Measurements from ENCODE around the gene C1orf74.
"Not testable (repeated sequence)": the region's sequence is repeated elsewhere in the genome, so short reads cannot be mapped to it uniquely, and the experiment has no call there.

C1orf74 gene

GRCh38 chr1:209805875-209806760 is 21.8 kb upstream of the C1orf74 start, which contains the start of gene IRF6:
TSS of gene IRF6 (minus strand) at chr1:209806142. CDS start at chr1:209801413, 4,729 bp downstream.
- no peaks in the 10 kb centered on the region for H3K4me1 ChIP-seq (ENCODE audit: control insufficient read depth, insufficient read depth, low read length)
- 16 to 19% methylated on average over 46 of the region's 46 CpGs for WGBS, 2 experiments
- H3K9me3 ChIP-seq (ENCODE audit: control insufficient read depth, low read length): no peaks in the 10 kb centered on the region
- H3K27ac ChIP-seq (ENCODE audit: insufficient read depth, low read depth, low read length, poor library complexity, severe bottlenecking): no peak within 1 kb of the TSS
- H3K4me3 ChIP-seq (ENCODE audit: insufficient read depth, low read depth, low read length): peak within 1 kb of the TSS; percentile 39
- peaks cover 42% of the 10 kb centered on the region for H3K27me3 ChIP-seq (ENCODE audit: control insufficient read depth, insufficient read depth, low read length, poor library complexity, severe bottlenecking)
- H3K36me3 ChIP-seq (ENCODE audit: control insufficient read depth, insufficient read depth, low read length): no peaks in the 10 kb centered on the region

DNA sequence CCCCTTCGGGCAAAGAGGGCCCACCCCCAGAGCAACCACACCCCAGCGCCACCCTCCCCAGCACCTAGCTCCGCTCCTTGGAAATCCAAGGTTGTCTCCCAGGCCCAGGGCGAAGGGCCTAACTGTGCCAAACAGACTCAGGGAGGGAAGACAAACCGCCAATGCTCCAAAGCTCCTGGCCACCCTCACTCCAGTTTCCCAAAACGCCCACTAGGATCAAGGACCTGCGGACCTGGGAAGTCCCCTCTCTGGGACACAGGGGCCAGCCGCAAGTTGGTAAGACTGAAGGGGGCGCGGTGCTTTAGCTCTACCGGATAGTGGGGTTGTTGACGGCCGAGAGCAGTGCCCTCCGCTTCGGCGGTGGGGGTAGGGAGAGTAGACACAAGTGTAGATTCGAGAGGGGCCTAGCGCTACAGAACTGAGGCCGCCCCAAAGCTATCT is 21.0 kb upstream of the C1orf74 start:
- H3K9me3 ChIP-seq (ENCODE audit: control insufficient read depth, low read length): no peaks in the 10 kb centered on the region
- H3K4me1 ChIP-seq (ENCODE audit: control insufficient read depth, insufficient read depth, low read length): no peaks in the 10 kb centered on the region
- H3K4me3 ChIP-seq (ENCODE audit: insufficient read depth, low read depth, low read length): no peak overlapping the region
- 69 to 86% methylated on average over 18 to 19 of the region's 19 CpGs for WGBS, 2 experiments
- H3K27me3 ChIP-seq (ENCODE audit: control insufficient read depth, insufficient read depth, low read length, poor library complexity, severe bottlenecking): peaks cover 43% of the 10 kb centered on the region
- no peaks in the 10 kb centered on the region for H3K36me3 ChIP-seq (ENCODE audit: control insufficient read depth, insufficient read depth, low read length)
- no peak overlapping the region for H3K27ac ChIP-seq (ENCODE audit: insufficient read depth, low read depth, low read length, poor library complexity, severe bottlenecking)

DNA sequence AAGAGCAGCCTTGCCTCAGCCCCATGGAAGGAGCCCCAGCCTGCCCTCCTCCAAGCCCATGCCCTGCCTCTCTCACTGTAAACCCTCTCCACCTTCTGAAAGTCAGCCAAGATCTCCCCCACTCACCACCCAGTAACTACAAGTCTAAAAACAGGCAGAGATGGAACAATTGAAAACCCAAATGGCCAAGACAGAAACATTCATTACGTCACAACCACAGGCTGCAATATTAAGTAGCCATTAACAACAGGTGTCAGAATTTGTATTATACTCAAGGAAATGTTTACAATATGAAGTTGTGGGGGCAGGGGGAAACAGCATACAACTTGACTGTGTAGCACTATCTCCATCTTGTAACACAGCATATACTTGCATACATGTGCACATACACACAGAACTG is 19.2 kb upstream of the C1orf74 start:
- H3K27me3 ChIP-seq (ENCODE audit: control insufficient read depth, insufficient read depth, low read length, poor library complexity, severe bottlenecking): peaks cover 43% of the 10 kb centered on the region
- no peaks in the 10 kb centered on the region for H3K36me3 ChIP-seq (ENCODE audit: control insufficient read depth, insufficient read depth, low read length)
- no peaks in the 10 kb centered on the region for H3K4me1 ChIP-seq (ENCODE audit: control insufficient read depth, insufficient read depth, low read length)
- 90 to 100% methylated on average over 1 of the region's 1 CpG for WGBS, 2 experiments
- H3K4me3 ChIP-seq (ENCODE audit: insufficient read depth, low read depth, low read length): no peak overlapping the region
- no peak overlapping the region for H3K27ac ChIP-seq (ENCODE audit: insufficient read depth, low read depth, low read length, poor library complexity, severe bottlenecking)
- H3K9me3 ChIP-seq (ENCODE audit: control insufficient read depth, low read length): no peaks in the 10 kb centered on the region

DNA sequence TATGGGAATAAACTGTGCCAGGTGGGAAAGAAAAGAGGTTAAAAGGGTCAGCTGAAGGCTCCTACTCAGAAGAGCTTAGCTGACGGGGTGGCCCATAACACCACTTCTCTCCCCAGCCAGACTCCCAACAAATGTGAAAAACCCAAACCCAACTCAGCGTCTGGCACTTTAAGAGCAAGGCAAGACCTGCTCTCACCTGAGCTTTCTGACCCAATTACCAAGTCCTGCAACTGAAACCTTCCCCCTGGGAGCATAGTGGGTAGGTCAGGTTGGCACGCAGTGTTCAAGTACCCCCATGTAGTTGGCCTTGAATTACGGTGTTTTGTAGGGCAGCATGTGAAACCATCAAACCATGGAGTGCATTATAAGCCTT is 18.4 kb upstream of the C1orf74 start:
- Histone ChIP-seq H3K27ac (ENCODE audit: insufficient read depth, low read depth, low read length, poor library complexity, severe bottlenecking) (no peak overlapping the region), H3K36me3 (ENCODE audit: control insufficient read depth, insufficient read depth, low read length) (no peaks in the 10 kb centered on the region), H3K4me3 (ENCODE audit: insufficient read depth, low read depth, low read length) (no peak overlapping the region), H3K4me1 (ENCODE audit: control insufficient read depth, insufficient read depth, low read length) (no peaks in the 10 kb centered on the region), H3K27me3 (ENCODE audit: control insufficient read depth, insufficient read depth, low read length, poor library complexity, severe bottlenecking) (peaks cover 43% of the 10 kb centered on the region), H3K9me3 (ENCODE audit: control insufficient read depth, low read length) (no peaks in the 10 kb centered on the region)
- WGBS, 2 experiments: 86 to 90% methylated on average over 4 of the region's 4 CpGs

DNA sequence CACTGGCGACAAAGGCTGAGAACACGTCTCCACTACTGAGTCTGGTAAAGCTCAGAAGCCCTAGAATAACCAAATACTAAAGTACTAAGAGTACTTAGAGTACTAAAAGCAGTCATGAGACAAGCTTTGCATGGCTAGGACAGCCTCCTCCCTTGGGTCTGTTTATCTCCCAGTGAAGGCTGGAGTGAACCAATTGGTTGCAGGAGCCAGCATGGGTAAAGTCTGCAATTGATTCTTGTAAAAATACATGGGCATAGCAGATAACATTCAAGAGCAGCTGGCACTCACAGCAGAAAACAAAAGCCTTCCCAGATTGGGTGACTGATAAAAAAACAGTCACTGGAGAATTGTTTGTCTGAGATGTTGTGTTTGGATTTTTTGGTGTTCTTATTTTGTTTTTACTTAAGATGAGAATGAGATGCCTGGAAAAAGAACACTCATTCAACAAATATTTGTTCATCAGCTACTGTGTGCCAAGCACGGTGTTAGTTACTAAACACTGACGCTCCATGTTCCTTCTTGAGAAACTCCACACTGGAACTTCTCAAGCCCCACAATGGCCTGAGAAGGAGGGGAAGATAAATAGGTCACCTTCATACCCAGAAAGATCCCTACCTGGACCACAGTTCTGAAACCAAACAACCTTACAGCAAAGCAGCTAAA is 17.9 kb upstream of the C1orf74 start:
- Histone ChIP-seq H3K4me3 (ENCODE audit: insufficient read depth, low read depth, low read length) (no peak overlapping the region), H3K4me1 (ENCODE audit: control insufficient read depth, insufficient read depth, low read length) (no peaks in the 10 kb centered on the region), H3K27ac (ENCODE audit: insufficient read depth, low read depth, low read length, poor library complexity, severe bottlenecking) (no peak overlapping the region), H3K27me3 (ENCODE audit: control insufficient read depth, insufficient read depth, low read length, poor library complexity, severe bottlenecking) (peaks cover 43% of the 10 kb centered on the region), H3K9me3 (ENCODE audit: control insufficient read depth, low read length) (no peaks in the 10 kb centered on the region), H3K36me3 (ENCODE audit: control insufficient read depth, insufficient read depth, low read length) (no peaks in the 10 kb centered on the region)
- WGBS, 2 experiments: 78 to 92% methylated on average over 4 of the region's 4 CpGs

GRCh38 chr1:209800984-209801834 is 16.9 kb upstream of the C1orf74 start:
- Histone ChIP-seq H3K9me3 (ENCODE audit: control insufficient read depth, low read length) (no peaks in the 10 kb centered on the region), H3K36me3 (ENCODE audit: control insufficient read depth, insufficient read depth, low read length) (no peaks in the 10 kb centered on the region), H3K4me3 (ENCODE audit: insufficient read depth, low read depth, low read length) (no peak overlapping the region), H3K27ac (ENCODE audit: insufficient read depth, low read depth, low read length, poor library complexity, severe bottlenecking) (no peak overlapping the region), H3K4me1 (ENCODE audit: control insufficient read depth, insufficient read depth, low read length) (no peaks in the 10 kb centered on the region), H3K27me3 (ENCODE audit: control insufficient read depth, insufficient read depth, low read length, poor library complexity, severe bottlenecking) (peaks cover 43% of the 10 kb centered on the region)
- 88 to 93% methylated on average over 5 of the region's 5 CpGs for WGBS, 2 experiments

GRCh38 chr1:209797978-209798639 is 13.8 kb upstream of the C1orf74 start:
- no peak overlapping the region for H3K27ac ChIP-seq (ENCODE audit: insufficient read depth, low read depth, low read length, poor library complexity, severe bottlenecking)
- H3K4me3 ChIP-seq (ENCODE audit: insufficient read depth, low read depth, low read length): no peak overlapping the region
- peaks cover 23% of the 10 kb centered on the region for H3K27me3 ChIP-seq (ENCODE audit: control insufficient read depth, insufficient read depth, low read length, poor library complexity, severe bottlenecking)
- no peaks in the 10 kb centered on the region for H3K36me3 ChIP-seq (ENCODE audit: control insufficient read depth, insufficient read depth, low read length)
- H3K9me3 ChIP-seq (ENCODE audit: control insufficient read depth, low read length): no peaks in the 10 kb centered on the region
- 81 to 82% methylated on average over 9 of the region's 9 CpGs for WGBS, 2 experiments
- H3K4me1 ChIP-seq (ENCODE audit: control insufficient read depth, insufficient read depth, low read length): no peaks in the 10 kb centered on the region

- 81 to 92% methylated on average over 3 of the region's 3 CpGs for WGBS, 2 experiments
- not testable (repeated sequence) for H3K4me1 ChIP-seq (ENCODE audit: control insufficient read depth, insufficient read depth, low read length); H3K4me3 ChIP-seq (ENCODE audit: insufficient read depth, low read depth, low read length); H3K9me3 ChIP-seq (ENCODE audit: control insufficient read depth, low read length); H3K27ac ChIP-seq (ENCODE audit: insufficient read depth, low read depth, low read length, poor library complexity, severe bottlenecking); H3K36me3 ChIP-seq (ENCODE audit: control insufficient read depth, insufficient read depth, low read length)
- H3K27me3 ChIP-seq (ENCODE audit: control insufficient read depth, insufficient read depth, low read length, poor library complexity, severe bottlenecking): peaks cover 53% of the 10 kb centered on the region
These were observed 9.4 kb upstream of the C1orf74 start for GRCh38 chr1:209793711-209794110.

DNA sequence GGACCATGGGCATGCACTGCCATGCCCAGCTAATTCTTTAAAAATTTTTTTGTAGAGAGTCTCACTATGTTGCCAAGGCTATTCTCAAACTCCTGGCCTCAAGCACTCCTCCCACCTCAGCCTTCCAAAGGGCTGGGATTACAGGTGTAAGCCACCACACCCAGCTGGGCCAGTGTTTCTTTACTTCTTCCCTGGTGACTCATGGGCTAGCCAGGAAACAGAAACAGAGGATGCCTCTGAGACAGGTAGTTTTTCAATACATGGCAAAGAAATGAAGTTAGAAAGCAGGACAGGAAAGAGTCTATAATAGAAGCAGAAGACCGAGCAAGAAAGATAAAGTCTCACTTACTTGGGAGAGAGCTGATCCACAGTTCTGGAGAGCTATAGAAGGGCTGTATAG is 7.6 kb upstream of the C1orf74 start:
- no peaks in the 10 kb centered on the region for H3K4me1 ChIP-seq (ENCODE audit: control insufficient read depth, insufficient read depth, low read length)
- no peaks in the 10 kb centered on the region for H3K9me3 ChIP-seq (ENCODE audit: control insufficient read depth, low read length)
- WGBS, 2 experiments: 54 to 67% methylated on average over 1 of the region's 1 CpG
- H3K27me3 ChIP-seq (ENCODE audit: control insufficient read depth, insufficient read depth, low read length, poor library complexity, severe bottlenecking): peaks cover 71% of the 10 kb centered on the region
- H3K36me3 ChIP-seq (ENCODE audit: control insufficient read depth, insufficient read depth, low read length): no peaks in the 10 kb centered on the region
- no peak overlapping the region for H3K27ac ChIP-seq (ENCODE audit: insufficient read depth, low read depth, low read length, poor library complexity, severe bottlenecking)
- no peak overlapping the region for H3K4me3 ChIP-seq (ENCODE audit: insufficient read depth, low read depth, low read length)

Data from ectodermal cell (in vitro differentiated cells).